Testis (tissue), 2 donors: Measurements from ENCODE around the gene SHQ1.

ENCODE experiments used
- POLR2A ChIP-seq: fragments of 450-650 bp; IDR thresholded peaks from one replicate; pipeline ENCODE4 v1.6.1; 2017; ENCODE audit warnings: antibody characterized with exemption, mild to moderate bottlenecking, moderate library complexity
- TF ChIP-seq, protein P1 (sequence below), 3 experiments: fragments of 450-650 bp in 2 of 3; fragments of 200-600 bp in 1 of 3; sonication (generic) in 1 of 3; IDR thresholded peaks; one replicate each; pipeline ENCODE4 v1.5.1; 2016 to 2019; ENCODE audit warnings: antibody characterized with exemption in 3 of 3, mild to moderate bottlenecking in 2 of 3, moderate library complexity in 1 of 3

DNA sequence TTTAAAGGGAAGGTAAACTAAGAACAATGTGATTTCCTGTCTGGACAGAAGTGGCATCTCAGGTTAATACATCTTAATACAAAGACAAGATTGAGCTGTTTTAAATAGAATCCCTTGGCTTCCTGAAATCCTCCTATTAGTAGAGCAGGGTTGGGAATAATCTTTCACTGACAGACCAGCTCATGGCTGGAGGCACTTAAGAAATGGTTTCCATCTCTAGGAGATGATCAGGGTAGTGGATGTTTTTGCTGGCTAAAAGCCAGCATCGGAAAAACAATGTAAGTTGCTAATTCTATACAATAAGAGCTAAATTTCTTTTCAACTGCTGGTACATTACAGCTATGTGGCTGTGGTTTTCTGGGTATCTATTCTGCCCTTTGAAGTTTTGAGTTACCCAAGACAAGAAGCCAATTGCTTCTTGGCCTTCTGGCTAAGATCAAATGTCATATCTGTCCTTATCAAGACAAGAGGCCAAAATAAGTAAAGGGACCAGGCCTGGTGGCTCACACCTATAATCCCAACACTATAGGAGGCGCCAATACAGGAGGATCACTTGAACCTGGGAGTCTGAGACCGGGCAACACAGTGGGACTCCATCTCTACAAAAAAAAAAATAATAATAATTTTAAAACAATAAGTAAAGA lies 49.6 kb downstream of the SHQ1 start:
- TF ChIP-seq, protein P1, sequence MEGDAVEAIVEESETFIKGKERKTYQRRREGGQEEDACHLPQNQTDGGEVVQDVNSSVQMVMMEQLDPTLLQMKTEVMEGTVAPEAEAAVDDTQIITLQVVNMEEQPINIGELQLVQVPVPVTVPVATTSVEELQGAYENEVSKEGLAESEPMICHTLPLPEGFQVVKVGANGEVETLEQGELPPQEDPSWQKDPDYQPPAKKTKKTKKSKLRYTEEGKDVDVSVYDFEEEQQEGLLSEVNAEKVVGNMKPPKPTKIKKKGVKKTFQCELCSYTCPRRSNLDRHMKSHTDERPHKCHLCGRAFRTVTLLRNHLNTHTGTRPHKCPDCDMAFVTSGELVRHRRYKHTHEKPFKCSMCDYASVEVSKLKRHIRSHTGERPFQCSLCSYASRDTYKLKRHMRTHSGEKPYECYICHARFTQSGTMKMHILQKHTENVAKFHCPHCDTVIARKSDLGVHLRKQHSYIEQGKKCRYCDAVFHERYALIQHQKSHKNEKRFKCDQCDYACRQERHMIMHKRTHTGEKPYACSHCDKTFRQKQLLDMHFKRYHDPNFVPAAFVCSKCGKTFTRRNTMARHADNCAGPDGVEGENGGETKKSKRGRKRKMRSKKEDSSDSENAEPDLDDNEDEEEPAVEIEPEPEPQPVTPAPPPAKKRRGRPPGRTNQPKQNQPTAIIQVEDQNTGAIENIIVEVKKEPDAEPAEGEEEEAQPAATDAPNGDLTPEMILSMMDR (IDR thresholded peaks at IDR 0.05) = no peak
- no peak for TF ChIP-seq POLR2A
